Ascending aorta (tissue), 2 donors: Measurements from ENCODE around the gene NKX6-2. TPM values are rescaled to one million over a fixed set of nuclear protein-coding genes. Genes with fewer than 3 reads are reported as not detected.

Source experiments
- DNase-seq, 2 donors: peaks; one replicate each; pipeline ENCODE4 v3.0.0-alpha.2; 2019; ENCODE audit warnings: low spot score in 2 of 2
- H3K27ac ChIP-seq, 2 donors: fragments of 200-600 bp; sonication (generic); one replicate each; pipeline ENCODE4 v1.5.1; 2016 to 2017; ENCODE audit warnings: mild to moderate bottlenecking in 1 of 2
- H3K27me3 ChIP-seq: fragments of 200-600 bp; sonication (generic); one replicate; pipeline ENCODE4 v1.5.1; 2017
- H3K36me3 ChIP-seq, 2 donors: fragments of 200-600 bp; sonication (generic); one replicate each; pipeline ENCODE4 v1.5.1; 2016
- H3K4me1 ChIP-seq, 2 donors: fragments of 200-600 bp; sonication (generic); one replicate each; pipeline ENCODE4 v1.5.1; 2016 to 2017; ENCODE audit warnings: mild to moderate bottlenecking in 1 of 2
- H3K4me3 ChIP-seq, 2 donors: fragments of 200-600 bp; sonication (generic); one replicate each; pipeline ENCODE4 v1.5.1; 2016 to 2017; ENCODE audit warnings: mild to moderate bottlenecking in 1 of 2
- H3K9me3 ChIP-seq, 2 donors: fragments of 200-600 bp; sonication (generic); one replicate each; pipeline ENCODE4 v1.5.1; 2016
- intact Hi-C: fragments of 100-400 bp; cut with DNase I; formaldehyde crosslinking; loops from one replicate; pipeline ENCODE4 v1.15.1; 2023
- total RNA-seq: library from RNA; depleted of rRNA; stranded (reverse); fragments of >200 nt; gene quantifications from one replicate; pipeline ENCODE4 v1.1.0, GENCODE V29; 2016
- TF ChIP-seq, protein P1 (sequence below), 3 experiments: fragments of 200-600 bp in 2 of 3; fragments of 450-650 bp in 1 of 3; sonication (generic) in 2 of 3; IDR thresholded peaks; one replicate each; pipeline ENCODE4 v1.5.1; 2016 to 2019; ENCODE audit warnings: antibody characterized with exemption in 3 of 3, mild to moderate bottlenecking in 1 of 3, moderate library complexity in 1 of 3

The NKX6-2 gene
- total RNA-seq, 1 donor from 2014 or later: not detected

DNA sequence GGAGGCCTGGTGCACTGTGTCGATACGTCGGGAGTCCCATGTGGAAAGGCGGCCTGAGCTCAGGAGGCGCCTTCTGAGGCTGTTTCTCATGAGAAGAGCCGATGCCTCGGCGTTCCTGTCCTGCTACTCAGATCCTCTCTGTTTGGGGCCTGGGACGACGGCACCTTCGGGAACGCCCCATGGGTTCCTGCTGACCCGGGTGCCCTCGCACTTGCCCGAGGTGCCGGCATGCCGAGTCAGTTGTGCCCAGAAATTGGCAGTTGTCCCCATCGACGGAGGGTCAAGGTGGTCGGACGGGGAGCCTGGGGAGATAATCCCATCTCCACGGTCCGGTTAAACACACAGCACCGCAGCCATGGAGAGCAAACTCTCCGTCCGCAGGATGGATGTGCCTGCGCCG, 33.0 kb downstream of the NKX6-2 start:
- DNase-seq: no peak
- Histone ChIP-seq H3K9me3 (no peaks in the 10 kb centered on the region), H3K27me3 (no peaks in the 10 kb centered on the region), H3K27ac (no peak overlapping the region), H3K4me3 (no peak overlapping the region), H3K36me3 (peaks cover 57 to 67% of the 10 kb centered on the region in 2 donors), H3K4me1 (no peaks in the 10 kb centered on the region)
- TF ChIP-seq, protein P1, sequence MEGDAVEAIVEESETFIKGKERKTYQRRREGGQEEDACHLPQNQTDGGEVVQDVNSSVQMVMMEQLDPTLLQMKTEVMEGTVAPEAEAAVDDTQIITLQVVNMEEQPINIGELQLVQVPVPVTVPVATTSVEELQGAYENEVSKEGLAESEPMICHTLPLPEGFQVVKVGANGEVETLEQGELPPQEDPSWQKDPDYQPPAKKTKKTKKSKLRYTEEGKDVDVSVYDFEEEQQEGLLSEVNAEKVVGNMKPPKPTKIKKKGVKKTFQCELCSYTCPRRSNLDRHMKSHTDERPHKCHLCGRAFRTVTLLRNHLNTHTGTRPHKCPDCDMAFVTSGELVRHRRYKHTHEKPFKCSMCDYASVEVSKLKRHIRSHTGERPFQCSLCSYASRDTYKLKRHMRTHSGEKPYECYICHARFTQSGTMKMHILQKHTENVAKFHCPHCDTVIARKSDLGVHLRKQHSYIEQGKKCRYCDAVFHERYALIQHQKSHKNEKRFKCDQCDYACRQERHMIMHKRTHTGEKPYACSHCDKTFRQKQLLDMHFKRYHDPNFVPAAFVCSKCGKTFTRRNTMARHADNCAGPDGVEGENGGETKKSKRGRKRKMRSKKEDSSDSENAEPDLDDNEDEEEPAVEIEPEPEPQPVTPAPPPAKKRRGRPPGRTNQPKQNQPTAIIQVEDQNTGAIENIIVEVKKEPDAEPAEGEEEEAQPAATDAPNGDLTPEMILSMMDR (IDR thresholded peaks at IDR 0.05): no peak
- intact Hi-C loops: no loop called here

DNA sequence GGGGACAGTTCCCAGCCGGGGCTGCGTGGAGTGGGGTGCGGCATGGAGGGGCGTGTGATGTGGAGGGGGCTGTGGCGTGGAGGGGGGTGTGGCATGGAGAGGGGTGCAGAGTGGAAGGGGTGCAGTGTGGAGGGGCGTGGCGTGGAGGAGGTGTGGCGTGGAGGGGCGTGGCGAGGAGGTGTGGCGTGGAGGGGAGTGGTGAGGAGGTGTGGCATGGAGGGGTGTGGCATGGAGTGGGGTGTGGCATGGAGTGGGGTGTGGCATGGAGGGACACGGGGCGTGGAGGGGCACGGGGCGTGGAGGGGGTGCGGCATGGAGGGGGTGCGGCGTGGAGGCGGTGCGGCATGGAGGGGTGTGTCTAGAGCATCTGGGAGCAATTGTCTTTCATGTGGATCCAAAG, 33.6 kb downstream of the NKX6-2 start:
- Histone ChIP-seq H3K36me3 (peaks cover 53 to 62% of the 10 kb centered on the region in 2 donors), H3K27me3 (no peaks in the 10 kb centered on the region), H3K4me1 (no peaks in the 10 kb centered on the region), H3K9me3 (no peaks in the 10 kb centered on the region), H3K4me3 (no peak overlapping the region), H3K27ac (no peak overlapping the region)
- no peak for DNase-seq
- TF ChIP-seq, protein P1 (IDR thresholded peaks at IDR 0.05): no peak
- intact Hi-C loops: no loop called here

DNA sequence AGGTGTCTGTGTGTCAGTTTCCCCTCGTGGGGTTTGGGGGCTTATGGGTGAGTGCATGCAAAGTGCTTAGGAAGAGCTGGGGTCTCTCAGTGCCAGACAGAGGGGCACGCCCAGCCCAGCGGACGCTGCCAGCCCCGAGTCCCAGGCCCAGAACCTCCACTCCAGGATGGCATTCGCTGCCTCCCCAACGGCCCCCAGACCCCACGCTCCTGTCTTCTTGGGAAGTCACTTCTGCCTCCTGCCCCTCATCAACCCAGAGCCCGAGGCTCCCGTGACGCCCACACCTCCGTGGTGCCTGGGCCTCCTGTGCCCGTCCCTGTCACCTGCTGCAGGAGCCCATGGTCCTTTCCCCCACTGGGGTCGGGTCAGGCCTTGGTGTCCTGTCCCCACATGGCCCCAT, 35.0 kb downstream of the NKX6-2 start:
- no peak for DNase-seq
- Histone ChIP-seq H3K4me3 (no peak overlapping the region), H3K27ac (no peak overlapping the region), H3K27me3 (no peaks in the 10 kb centered on the region), H3K36me3 (peaks cover 40 to 50% of the 10 kb centered on the region in 2 donors), H3K4me1 (no peaks in the 10 kb centered on the region), H3K9me3 (no peaks in the 10 kb centered on the region)
- intact Hi-C loops: no loop called here
- TF ChIP-seq, protein P1 (IDR thresholded peaks at IDR 0.05): no peak

DNA sequence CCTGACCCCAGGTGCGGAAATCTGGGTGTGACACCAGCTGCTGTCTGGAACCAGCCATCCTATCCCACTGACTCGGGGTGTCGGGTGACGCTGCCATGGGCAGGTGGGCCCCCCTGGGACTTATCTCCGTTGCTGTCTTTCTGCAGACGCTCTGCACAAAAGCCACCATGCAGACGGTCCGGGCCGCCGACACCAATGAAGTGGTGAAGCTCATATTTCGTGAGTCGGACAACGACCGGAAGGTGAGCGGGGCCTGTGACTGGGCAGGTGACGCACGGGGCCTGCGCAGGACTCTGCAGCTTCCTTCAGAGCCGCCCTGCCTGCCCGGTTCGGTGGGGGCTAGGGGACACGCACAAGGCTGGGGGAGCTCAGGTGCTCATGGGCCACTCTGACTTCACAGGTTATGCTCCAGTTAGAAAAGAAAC, 36.6 kb downstream of the NKX6-2 start:
- H3K9me3 ChIP-seq: no peaks in the 10 kb centered on the region
- H3K4me1 ChIP-seq: no peaks in the 10 kb centered on the region
- H3K27ac ChIP-seq: no peak overlapping the region
- no peak overlapping the region for H3K4me3 ChIP-seq
- intact Hi-C loops: no loop called here
- H3K36me3 ChIP-seq: peaks cover 31 to 37% of the 10 kb centered on the region in 2 donors
- no peaks in the 10 kb centered on the region for H3K27me3 ChIP-seq
- no peak for DNase-seq
- TF ChIP-seq, protein P1 (IDR thresholded peaks at IDR 0.05): no peak

DNA sequence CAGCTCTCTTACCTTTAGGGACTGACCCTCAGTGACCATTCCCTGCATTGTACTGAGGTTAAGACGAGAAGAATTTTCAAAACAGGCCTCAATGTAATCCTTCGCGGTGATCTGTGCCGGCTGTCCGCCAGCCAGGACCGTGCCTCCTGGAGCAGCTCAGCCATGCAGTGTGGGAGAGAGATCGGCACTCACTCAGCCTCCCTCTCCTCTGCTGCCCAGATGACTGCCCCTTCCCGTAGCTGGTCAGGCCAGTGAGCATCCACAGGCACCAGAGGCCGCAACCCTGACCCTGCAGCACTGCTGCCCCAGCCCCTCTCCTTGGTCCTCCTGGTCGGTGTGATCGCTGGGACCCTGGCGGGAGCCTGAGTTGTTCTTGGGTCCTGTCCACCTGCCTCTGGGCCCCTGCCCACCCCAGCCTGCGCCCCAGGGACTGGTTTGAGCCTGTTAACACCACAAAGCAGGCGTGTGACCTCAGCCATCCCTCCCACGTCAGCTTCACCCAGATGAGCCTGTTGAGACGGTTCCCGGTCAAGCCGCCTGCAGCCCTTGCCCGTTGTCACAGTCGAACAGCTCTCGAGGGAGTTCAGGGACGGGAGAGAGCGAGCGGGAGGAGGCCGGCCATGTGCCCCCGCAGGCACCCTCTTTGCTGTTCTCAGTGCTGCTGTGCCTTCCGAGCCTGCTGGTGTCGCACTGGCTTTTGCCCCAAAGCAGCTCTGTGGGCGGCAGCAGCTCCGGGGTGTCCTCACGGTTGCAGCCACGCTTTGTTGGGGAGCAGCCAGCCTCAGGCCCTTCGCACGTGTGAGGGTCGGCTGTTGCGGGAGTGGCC, 37.2 kb downstream of the NKX6-2 start:
- no peak overlapping the region for H3K4me3 ChIP-seq
- H3K4me1 ChIP-seq: no peaks in the 10 kb centered on the region
- TF ChIP-seq, protein P1 (IDR thresholded peaks at IDR 0.05): no peak
- H3K9me3 ChIP-seq: no peaks in the 10 kb centered on the region
- no peaks in the 10 kb centered on the region for H3K27me3 ChIP-seq
- no peak overlapping the region for H3K27ac ChIP-seq
- DNase-seq: no peak
- peaks cover 25 to 32% of the 10 kb centered on the region in 2 donors for H3K36me3 ChIP-seq
- intact Hi-C loops: no loop called here
